A673 (cell line): ENCODE measurements around the gene ATXN10. TPM values are rescaled to one million over a fixed set of nuclear protein-coding genes. Genes with fewer than 3 reads are reported as not detected.

Source experiments
- BruUV-seq: library from RNA; stranded (reverse); fragments of 400-500 nt; replicated peaks from 2 replicates; lab custom pipeline; 2021; lab: Mats Ljungman, UMichigan
- CTCF ChIA-PET: fragments of 300-600 bp; sonication (Branson Sonifier 250); formaldehyde crosslinking; loops from one replicate; lab custom pipeline; 2022; ENCODE audit warnings: antibody characterized with exemption; lab: Charles Lee
- POLR2A ChIA-PET: fragments of 300-600 bp; sonication (Branson Sonifier 250); formaldehyde crosslinking; loops from one replicate; lab custom pipeline; 2022; ENCODE audit warnings: antibody characterized with exemption; ENCODE audit not compliant: low non-redundant PET; lab: Charles Lee
- DNase-seq: peaks from one replicate; pipeline ENCODE4 v3.0.0-alpha.2; 2015; ENCODE audit warnings: low spot score
- H3K27ac ChIP-seq: fragments of 200-600 bp; sonication (generic); 2 replicates; pipeline ENCODE4 v1.5.1; 2016; ENCODE audit warnings: mixed run types, low read depth, mild to moderate bottlenecking, mixed read lengths, antibody characterized with exemption, low read length; ENCODE audit not compliant: poor library complexity, severe bottlenecking
- H3K27me3 ChIP-seq: fragments of 200-600 bp; sonication (generic); replicated peaks from 2 replicates; pipeline ENCODE4 v1.6.1; 2017; ENCODE audit warnings: mixed run types, low read depth, mild to moderate bottlenecking, mixed read lengths, antibody characterized with exemption, low read length; ENCODE audit not compliant: insufficient read depth, poor library complexity
- H3K36me3 ChIP-seq: fragments of 200-600 bp; sonication (generic); 2 replicates; pipeline ENCODE4 v1.6.1; 2016; ENCODE audit warnings: mixed run types, mild to moderate bottlenecking, mixed read lengths, antibody characterized with exemption, low read length; ENCODE audit not compliant: insufficient read depth, poor library complexity, severe bottlenecking
- H3K4me1 ChIP-seq: fragments of 200-600 bp; sonication (generic); 2 replicates; pipeline ENCODE4 v1.6.1; 2017; ENCODE audit warnings: mixed run types, mild to moderate bottlenecking, mixed read lengths, antibody characterized with exemption, low read length; ENCODE audit not compliant: insufficient read depth, poor library complexity, severe bottlenecking
- H3K4me3 ChIP-seq: fragments of 200-600 bp; sonication (generic); 2 replicates; pipeline ENCODE4 v1.5.1; 2016; ENCODE audit warnings: low read depth, mixed run types, mild to moderate bottlenecking, mixed read lengths, low read length; ENCODE audit not compliant: poor library complexity, severe bottlenecking
- H3K9me3 ChIP-seq: fragments of 200-600 bp; sonication (generic); 2 replicates; pipeline ENCODE4 v1.6.1; 2016; ENCODE audit warnings: mixed run types, low read depth, mild to moderate bottlenecking, mixed read lengths, antibody characterized with exemption, low read length; ENCODE audit not compliant: poor library complexity, severe bottlenecking
- EZH2 ChIP-seq: fragments of 200-600 bp; sonication (generic); IDR thresholded peaks from 2 replicates; pipeline ENCODE4 v1.6.1; 2017; ENCODE audit warnings: borderline replicate concordance, low read depth, mild to moderate bottlenecking, mixed read lengths, antibody characterized with exemption, low read length; ENCODE audit not compliant: poor library complexity, severe bottlenecking
- intact Hi-C: fragments of 100-400 bp; cut with micrococcal nuclease; formaldehyde crosslinking; loops from one replicate; pipeline ENCODE4 v1.10.0; 2022; ENCODE audit not compliant: unreplicated experiment
- total RNA-seq: library from RNA; stranded (reverse); gene quantifications from 2 replicates; pipeline ENCODE4 v1.2.3, GENCODE V29; 2021
- TF ChIP-seq, protein P1 (sequence below): fragments of 300-800, 200-600 bp; sonication (generic); conservative IDR thresholded peaks from 2 replicates; pipeline ENCODE4 v1.5.1; 2017; ENCODE audit warnings: low read depth, mild to moderate bottlenecking, antibody characterized with exemption, low read length, moderate library complexity, mixed read lengths

The ATXN10 gene
- total RNA-seq, 1 experiment from 2014 or later: 294 TPM

DNA sequence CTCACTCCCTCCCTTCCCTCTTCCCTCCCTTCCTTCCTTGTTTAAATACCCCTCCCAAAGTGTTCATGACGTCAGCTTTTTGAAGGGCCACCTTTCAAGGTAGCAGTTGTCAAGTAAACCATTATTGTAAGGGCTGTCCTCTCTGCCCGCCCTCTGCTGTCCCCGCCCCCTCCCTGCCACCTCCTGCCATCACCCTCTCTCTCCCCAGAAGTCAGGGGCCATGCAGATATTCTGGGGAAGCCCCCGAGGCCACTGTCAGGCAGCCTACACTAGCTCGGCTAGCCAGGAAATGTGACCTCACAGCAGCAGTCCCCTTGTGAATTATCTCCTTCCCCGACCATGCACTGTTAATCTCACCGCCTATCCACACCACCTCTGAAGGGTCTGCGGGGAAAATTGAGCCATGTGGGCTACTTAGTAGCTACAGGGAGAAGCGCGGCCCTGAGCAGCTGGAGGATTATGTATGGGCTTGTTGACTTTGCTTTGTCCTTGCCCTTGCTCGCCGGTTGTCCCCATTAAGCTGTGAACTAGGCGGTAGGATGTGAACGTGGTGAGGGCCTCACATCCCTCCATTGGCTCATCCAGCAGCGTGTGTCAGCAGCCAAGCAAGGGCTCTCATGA, 42.1 kb upstream of the ATXN10 start:
- DNase-seq: no peak
- TF ChIP-seq EZH2: no peak
- TF ChIP-seq, protein P1, sequence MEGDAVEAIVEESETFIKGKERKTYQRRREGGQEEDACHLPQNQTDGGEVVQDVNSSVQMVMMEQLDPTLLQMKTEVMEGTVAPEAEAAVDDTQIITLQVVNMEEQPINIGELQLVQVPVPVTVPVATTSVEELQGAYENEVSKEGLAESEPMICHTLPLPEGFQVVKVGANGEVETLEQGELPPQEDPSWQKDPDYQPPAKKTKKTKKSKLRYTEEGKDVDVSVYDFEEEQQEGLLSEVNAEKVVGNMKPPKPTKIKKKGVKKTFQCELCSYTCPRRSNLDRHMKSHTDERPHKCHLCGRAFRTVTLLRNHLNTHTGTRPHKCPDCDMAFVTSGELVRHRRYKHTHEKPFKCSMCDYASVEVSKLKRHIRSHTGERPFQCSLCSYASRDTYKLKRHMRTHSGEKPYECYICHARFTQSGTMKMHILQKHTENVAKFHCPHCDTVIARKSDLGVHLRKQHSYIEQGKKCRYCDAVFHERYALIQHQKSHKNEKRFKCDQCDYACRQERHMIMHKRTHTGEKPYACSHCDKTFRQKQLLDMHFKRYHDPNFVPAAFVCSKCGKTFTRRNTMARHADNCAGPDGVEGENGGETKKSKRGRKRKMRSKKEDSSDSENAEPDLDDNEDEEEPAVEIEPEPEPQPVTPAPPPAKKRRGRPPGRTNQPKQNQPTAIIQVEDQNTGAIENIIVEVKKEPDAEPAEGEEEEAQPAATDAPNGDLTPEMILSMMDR: no peak
- intact Hi-C loops: no loop called here

GRCh38 chr22:45630436-45630835, 41.2 kb upstream of the ATXN10 start:
- no peaks in the 10 kb centered on the region for H3K4me1 ChIP-seq
- BruUV-seq: no TSS peak
- no peaks in the 10 kb centered on the region for H3K36me3 ChIP-seq
- no peak for DNase-seq
- H3K4me3 ChIP-seq: no peak overlapping the region
- TF ChIP-seq, protein P1: no peak
- no peak for TF ChIP-seq EZH2
- CTCF ChIA-PET: no interaction called here
- H3K27ac ChIP-seq: no peak overlapping the region
- intact Hi-C loops: no loop called here
- no peaks in the 10 kb centered on the region for H3K9me3 ChIP-seq
- peaks cover 30% of the 10 kb centered on the region for H3K27me3 ChIP-seq
- POLR2A ChIA-PET: no interaction called here

More for the DNA sequence above, 42.1 kb upstream of the ATXN10 start:
- ChIA-PET POLR2A (no interaction called here), CTCF (no interaction called here)
- H3K27ac ChIP-seq: no peak overlapping the region
- H3K36me3 ChIP-seq: no peaks in the 10 kb centered on the region
- H3K4me1 ChIP-seq: no peaks in the 10 kb centered on the region
- H3K27me3 ChIP-seq: peaks cover 28% of the 10 kb centered on the region
- H3K4me3 ChIP-seq: no peak overlapping the region
- no peaks in the 10 kb centered on the region for H3K9me3 ChIP-seq
- no TSS peak for BruUV-seq

DNA sequence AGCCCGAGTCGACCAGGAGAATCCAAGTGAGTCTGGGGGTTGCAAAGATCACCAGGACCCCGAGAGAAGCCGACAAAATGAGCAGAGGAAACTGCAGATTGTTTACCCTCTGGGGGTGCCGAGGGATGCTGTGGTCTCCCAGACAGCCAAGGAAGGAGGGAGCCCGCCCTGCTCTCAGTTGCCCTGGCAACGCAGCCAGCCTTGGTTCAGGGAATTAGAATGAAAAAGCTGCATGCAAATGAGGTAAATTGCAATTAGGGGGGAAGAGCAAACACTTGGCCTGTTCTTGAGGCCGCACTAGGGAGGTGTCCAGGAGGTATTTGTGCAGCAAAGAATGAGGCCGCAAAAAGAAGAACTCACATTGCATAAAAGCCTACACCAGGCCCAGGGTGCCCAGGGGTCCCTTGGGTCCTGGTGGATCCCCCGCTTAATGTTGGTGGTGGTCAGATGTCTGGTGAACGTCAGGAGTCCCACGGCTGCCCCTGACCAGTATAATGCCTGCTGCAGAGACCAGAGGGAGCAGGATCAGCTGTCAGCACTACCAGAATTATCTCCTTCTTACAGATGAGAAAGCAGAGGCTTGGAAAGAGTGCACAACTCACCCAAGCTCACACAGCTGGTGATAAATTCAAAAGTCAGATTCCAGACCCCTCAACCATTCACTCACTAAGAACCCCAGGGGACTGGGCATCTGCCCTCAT, 40.3 kb upstream of the ATXN10 start:
- no TSS peak for BruUV-seq
- H3K9me3 ChIP-seq: no peaks in the 10 kb centered on the region
- no peak for DNase-seq
- ChIA-PET POLR2A (no interaction called here), CTCF (no interaction called here)
- TF ChIP-seq, protein P1: no peak
- no peak for TF ChIP-seq EZH2
- H3K4me1 ChIP-seq: no peaks in the 10 kb centered on the region
- H3K36me3 ChIP-seq: no peaks in the 10 kb centered on the region
- H3K4me3 ChIP-seq: no peak overlapping the region
- peaks cover 30% of the 10 kb centered on the region for H3K27me3 ChIP-seq
- H3K27ac ChIP-seq: no peak overlapping the region
- intact Hi-C loops: no loop called here
